ENCODE measurements around the gene FLRT1.

- no peak for TF ChIP-seq CREB1 (CRISPR knock-in tag; IDR thresholded peaks at IDR 0.05; ENCODE audit: low read depth)
- TF ChIP-seq EZH2 (IDR thresholded peaks at IDR 0.05; ENCODE audit: low read depth, unreplicated experiment), result peak; percentile 45
- TF ChIP-seq POLR2AphosphoS5 (IDR thresholded peaks at IDR 0.05; ENCODE audit: low read depth), result no peak
- 0 out of 4 replicates have a peak, but pooled peaks of 1 of the 2 experiments have one; percentile 0 for TF ChIP-seq CTCF (conservative IDR thresholded peaks at IDR 0.05; ENCODE audit: low read depth in 2 of 2)
- no peak for TF ChIP-seq STAT1 (IDR thresholded peaks at IDR 0.05; ENCODE audit: unreplicated experiment)
- no peak for TF ChIP-seq REST (IDR thresholded peaks at IDR 0.05; ENCODE audit: unreplicated experiment)
- no peak for TF ChIP-seq JUNB (IDR thresholded peaks at IDR 0.05; ENCODE audit: unreplicated experiment)
- TF ChIP-seq EZH2phosphoT487 (IDR thresholded peaks at IDR 0.05; ENCODE audit: unreplicated experiment), result no peak
- TF ChIP-seq ETS1 (IDR thresholded peaks at IDR 0.05), result no peak
- no peak for TF ChIP-seq NANOG (IDR thresholded peaks at IDR 0.05; ENCODE audit: borderline replicate concordance)
- no peak for TF ChIP-seq ZNF114 (CRISPR knock-in tag; IDR thresholded peaks at IDR 0.05)
- TF ChIP-seq, protein P1, sequence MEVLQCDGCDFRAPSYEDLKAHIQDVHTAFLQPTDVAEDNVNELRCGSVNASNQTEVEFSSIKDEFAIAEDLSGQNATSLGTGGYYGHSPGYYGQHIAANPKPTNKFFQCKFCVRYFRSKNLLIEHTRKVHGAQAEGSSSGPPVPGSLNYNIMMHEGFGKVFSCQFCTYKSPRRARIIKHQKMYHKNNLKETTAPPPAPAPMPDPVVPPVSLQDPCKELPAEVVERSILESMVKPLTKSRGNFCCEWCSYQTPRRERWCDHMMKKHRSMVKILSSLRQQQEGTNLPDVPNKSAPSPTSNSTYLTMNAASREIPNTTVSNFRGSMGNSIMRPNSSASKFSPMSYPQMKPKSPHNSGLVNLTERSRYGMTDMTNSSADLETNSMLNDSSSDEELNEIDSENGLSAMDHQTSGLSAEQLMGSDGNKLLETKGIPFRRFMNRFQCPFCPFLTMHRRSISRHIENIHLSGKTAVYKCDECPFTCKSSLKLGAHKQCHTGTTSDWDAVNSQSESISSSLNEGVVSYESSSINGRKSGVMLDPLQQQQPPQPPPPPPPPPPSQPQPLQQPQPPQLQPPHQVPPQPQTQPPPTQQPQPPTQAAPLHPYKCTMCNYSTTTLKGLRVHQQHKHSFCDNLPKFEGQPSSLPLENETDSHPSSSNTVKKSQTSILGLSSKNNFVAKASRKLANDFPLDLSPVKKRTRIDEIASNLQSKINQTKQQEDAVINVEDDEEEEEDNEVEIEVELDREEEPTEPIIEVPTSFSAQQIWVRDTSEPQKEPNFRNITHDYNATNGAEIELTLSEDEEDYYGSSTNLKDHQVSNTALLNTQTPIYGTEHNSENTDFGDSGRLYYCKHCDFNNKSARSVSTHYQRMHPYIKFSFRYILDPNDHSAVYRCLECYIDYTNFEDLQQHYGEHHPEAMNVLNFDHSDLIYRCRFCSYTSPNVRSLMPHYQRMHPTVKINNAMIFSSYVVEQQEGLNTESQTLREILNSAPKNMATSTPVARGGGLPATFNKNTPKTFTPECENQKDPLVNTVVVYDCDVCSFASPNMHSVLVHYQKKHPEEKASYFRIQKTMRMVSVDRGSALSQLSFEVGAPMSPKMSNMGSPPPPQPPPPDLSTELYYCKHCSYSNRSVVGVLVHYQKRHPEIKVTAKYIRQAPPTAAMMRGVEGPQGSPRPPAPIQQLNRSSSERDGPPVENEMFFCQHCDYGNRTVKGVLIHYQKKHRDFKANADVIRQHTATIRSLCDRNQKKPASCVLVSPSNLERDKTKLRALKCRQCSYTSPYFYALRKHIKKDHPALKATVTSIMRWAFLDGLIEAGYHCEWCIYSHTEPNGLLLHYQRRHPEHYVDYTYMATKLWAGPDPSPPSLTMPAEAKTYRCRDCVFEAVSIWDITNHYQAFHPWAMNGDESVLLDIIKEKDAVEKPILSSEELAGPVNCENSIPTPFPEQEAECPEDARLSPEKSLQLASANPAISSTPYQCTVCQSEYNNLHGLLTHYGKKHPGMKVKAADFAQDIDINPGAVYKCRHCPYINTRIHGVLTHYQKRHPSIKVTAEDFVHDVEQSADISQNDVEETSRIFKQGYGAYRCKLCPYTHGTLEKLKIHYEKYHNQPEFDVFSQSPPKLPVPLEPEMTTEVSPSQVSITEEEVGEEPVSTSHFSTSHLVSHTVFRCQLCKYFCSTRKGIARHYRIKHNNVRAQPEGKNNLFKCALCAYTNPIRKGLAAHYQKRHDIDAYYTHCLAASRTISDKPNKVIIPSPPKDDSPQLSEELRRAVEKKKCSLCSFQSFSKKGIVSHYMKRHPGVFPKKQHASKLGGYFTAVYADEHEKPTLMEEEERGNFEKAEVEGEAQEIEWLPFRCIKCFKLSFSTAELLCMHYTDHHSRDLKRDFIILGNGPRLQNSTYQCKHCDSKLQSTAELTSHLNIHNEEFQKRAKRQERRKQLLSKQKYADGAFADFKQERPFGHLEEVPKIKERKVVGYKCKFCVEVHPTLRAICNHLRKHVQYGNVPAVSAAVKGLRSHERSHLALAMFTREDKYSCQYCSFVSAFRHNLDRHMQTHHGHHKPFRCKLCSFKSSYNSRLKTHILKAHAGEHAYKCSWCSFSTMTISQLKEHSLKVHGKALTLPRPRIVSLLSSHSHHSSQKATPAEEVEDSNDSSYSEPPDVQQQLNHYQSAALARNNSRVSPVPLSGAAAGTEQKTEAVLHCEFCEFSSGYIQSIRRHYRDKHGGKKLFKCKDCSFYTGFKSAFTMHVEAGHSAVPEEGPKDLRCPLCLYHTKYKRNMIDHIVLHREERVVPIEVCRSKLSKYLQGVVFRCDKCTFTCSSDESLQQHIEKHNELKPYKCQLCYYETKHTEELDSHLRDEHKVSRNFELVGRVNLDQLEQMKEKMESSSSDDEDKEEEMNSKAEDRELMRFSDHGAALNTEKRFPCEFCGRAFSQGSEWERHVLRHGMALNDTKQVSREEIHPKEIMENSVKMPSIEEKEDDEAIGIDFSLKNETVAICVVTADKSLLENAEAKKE (CRISPR knock-in tag; IDR thresholded peaks at IDR 0.05), result no peak
- no peak for TF ChIP-seq ZNF331 (CRISPR knock-in tag; IDR thresholded peaks at IDR 0.05; ENCODE audit: low read depth)
These were observed 626 bp downstream of the FLRT1 start for GRCh38 chr11:64036087-64037026.
